GM23338 (cell line): ENCODE results near the gene FGF8. TPM values are rescaled to one million over a fixed set of nuclear protein-coding genes. Genes with fewer than 3 reads are reported as not detected.

Experiments
- ATAC-seq: fragments of 200-7000 bp; cut with Tn5 transposase; 3 replicates; pipeline ENCODE4 v1.9.1; 2020
- DNase-seq: peaks from one replicate; pipeline ENCODE4 v3.0.0-alpha.2; 2015; ENCODE audit warnings: low spot score
- H2AFZ ChIP-seq: fragments of 200-600 bp; sonication (generic); 2 replicates; pipeline ENCODE4 v1.8.0; 2016; ENCODE audit warnings: antibody characterized with exemption, mild to moderate bottlenecking, moderate library complexity
- H3F3A ChIP-seq: fragments of 200-600 bp; sonication (generic); replicated peaks from 2 replicates; pipeline ENCODE4 v1.8.0; 2017; ENCODE audit warnings: antibody characterized with exemption, mixed run types, low read depth
- H3K27ac ChIP-seq: fragments of 200-600 bp; sonication (generic); 2 replicates; pipeline ENCODE4 v1.6.1; 2016; ENCODE audit warnings: low read depth
- H3K27me3 ChIP-seq: fragments of 200-600 bp; sonication (generic); 2 replicates; pipeline ENCODE4 v1.8.0; 2016; ENCODE audit warnings: mild to moderate bottlenecking, mixed run types, moderate library complexity; ENCODE audit not compliant: insufficient read depth
- H3K36me3 ChIP-seq: fragments of 200-600 bp; sonication (generic); 2 replicates; pipeline ENCODE4 v1.8.0; 2016; ENCODE audit warnings: mild to moderate bottlenecking; ENCODE audit not compliant: insufficient read depth
- H3K4me1 ChIP-seq: fragments of 200-600 bp; sonication (generic); 2 replicates; pipeline ENCODE4 v1.8.0; 2016; ENCODE audit warnings: mild to moderate bottlenecking, moderate library complexity; ENCODE audit not compliant: insufficient read depth
- H3K4me2 ChIP-seq: fragments of 200-600 bp; sonication (generic); 2 replicates; pipeline ENCODE4 v1.7.1; 2017; ENCODE audit warnings: mixed run types
- H3K4me3 ChIP-seq: fragments of 200-600 bp; sonication (generic); 2 replicates; pipeline ENCODE4 v1.6.1; 2016; ENCODE audit warnings: mixed run types
- H3K79me2 ChIP-seq: fragments of 200-600 bp; sonication (generic); replicated peaks from 2 replicates; pipeline ENCODE4 v1.8.0; 2017; ENCODE audit warnings: mild to moderate bottlenecking; ENCODE audit not compliant: insufficient read depth
- H3K9me2 ChIP-seq: fragments of 200-600 bp; sonication (generic); 2 replicates; pipeline ENCODE4 v1.8.0; 2017; ENCODE audit not compliant: insufficient read depth
- H4K20me1 ChIP-seq: fragments of 200-600 bp; sonication (generic); replicated peaks from 2 replicates; pipeline ENCODE4 v1.8.0; 2017; ENCODE audit warnings: mild to moderate bottlenecking; ENCODE audit not compliant: insufficient read depth
- H3K27ac Mint-ChIP-seq: 2 replicates; pipeline ENCODE4 v1.8.0; 2020; ENCODE audit warnings: inconsistent platforms, mild to moderate bottlenecking, moderate library complexity, mixed read lengths
- H3K27me3 Mint-ChIP-seq: 3 replicates; pipeline ENCODE4 v1.8.0; 2022; ENCODE audit warnings: low read depth, mild to moderate bottlenecking, moderate library complexity, mixed read lengths, inconsistent platforms; ENCODE audit not compliant: insufficient read depth, poor library complexity
- H3K36me3 Mint-ChIP-seq: 3 replicates; pipeline ENCODE4 v1.8.0; 2021; ENCODE audit warnings: low read depth, mild to moderate bottlenecking, inconsistent platforms, moderate library complexity, mixed read lengths
- H3K4me1 Mint-ChIP-seq: 3 replicates; pipeline ENCODE4 v1.8.0; 2020; ENCODE audit warnings: mild to moderate bottlenecking, inconsistent platforms, mixed read lengths
- H3K4me3 Mint-ChIP-seq: 3 replicates; pipeline ENCODE4 v1.8.0; 2021; ENCODE audit warnings: moderate library complexity, mild to moderate bottlenecking, inconsistent platforms, mixed read lengths
- H3K9me3 Mint-ChIP-seq: 3 replicates; pipeline ENCODE4 v1.8.0; 2020; ENCODE audit warnings: moderate library complexity, mild to moderate bottlenecking, inconsistent platforms, mixed read lengths
- CREB1 ChIP-seq: fragments of 250-450 bp; sonication (Bioruptor Pico); IDR thresholded peaks from 2 replicates; pipeline ENCODE4 v1.5.0; 2020; ENCODE audit warnings: low read depth, mild to moderate bottlenecking, moderate library complexity
- CTCF ChIP-seq, 2 experiments: fragments of 200-600 bp in 1 of 2; sonication (generic) in 1 of 2; conservative IDR thresholded peaks; 2 replicates each; pipeline versions ENCODE4 v1.5.1 to v1.6.1; 2016 to 2017; ENCODE audit warnings: antibody characterized with exemption in 2 of 2, low read depth in 2 of 2, mild to moderate bottlenecking in 2 of 2, moderate library complexity in 1 of 2
- ETS1 ChIP-seq: IDR thresholded peaks from 2 replicates; pipeline ENCODE4 v1.6.1; 2016; ENCODE audit warnings: antibody characterized with exemption
- EZH2 ChIP-seq: fragments of 200-600 bp; sonication (generic); IDR thresholded peaks from one replicate; pipeline ENCODE4 v1.8.0; 2017; ENCODE audit warnings: antibody characterized with exemption, mild to moderate bottlenecking, low read depth; ENCODE audit not compliant: unreplicated experiment
- EZH2phosphoT487 ChIP-seq: fragments of 200-600 bp; sonication (generic); IDR thresholded peaks from one replicate; pipeline ENCODE4 v1.8.1; 2018; ENCODE audit warnings: antibody characterized with exemption; ENCODE audit not compliant: unreplicated experiment
- JUNB ChIP-seq: IDR thresholded peaks from one replicate; pipeline ENCODE4 v1.6.1; 2016; ENCODE audit warnings: antibody characterized with exemption; ENCODE audit not compliant: unreplicated experiment
- NANOG ChIP-seq: IDR thresholded peaks from 2 replicates; pipeline ENCODE4 v1.6.1; 2016; ENCODE audit warnings: antibody characterized with exemption, borderline replicate concordance
- POLR2AphosphoS5 ChIP-seq: IDR thresholded peaks from 2 replicates; pipeline ENCODE4 v1.6.1; 2016; ENCODE audit warnings: antibody characterized with exemption, low read depth
- REST ChIP-seq: IDR thresholded peaks from one replicate; pipeline ENCODE4 v1.6.1; 2018; ENCODE audit warnings: antibody characterized with exemption; ENCODE audit not compliant: unreplicated experiment
- STAT1 ChIP-seq: IDR thresholded peaks from one replicate; pipeline ENCODE4 v1.6.1; 2016; ENCODE audit warnings: antibody characterized with exemption; ENCODE audit not compliant: unreplicated experiment
- ZNF114 ChIP-seq: fragments of 250-450 bp; sonication (Bioruptor Pico); IDR thresholded peaks from 2 replicates; pipeline ENCODE4 v1.5.0; 2020; ENCODE audit warnings: mild to moderate bottlenecking, moderate library complexity
- ZNF331 ChIP-seq: fragments of 250-450 bp; sonication (Bioruptor Pico); IDR thresholded peaks from 2 replicates; pipeline ENCODE4 v1.5.0; 2020; ENCODE audit warnings: low read depth, mild to moderate bottlenecking, moderate library complexity
- polyA plus RNA-seq: library from polyadenylated mRNA; unstranded; fragments of >200 nt; fragmentation: Nextera tagmentation; extraction: Ambion mirVana; gene quantifications from 2 replicates; pipeline ENCODE4 v1.2.1, GENCODE V29; 2016
- total RNA-seq: library from RNA; depleted of rRNA; stranded (reverse); fragments of >200 nt; shearing (Covaris generic); gene quantifications from 2 replicates; pipeline ENCODE4 v1.2.3, GENCODE V29; 2014

Gene FGF8
- total and polyA plus RNA-seq, 2 experiments from 2014 or later: 1.6 to 6.2 TPM

- Histone ChIP-seq H3K4me1 (peaks cover 24% of the 10 kb centered on the region), H3K4me2 (peak overlapping the region; percentile 91), H3F3A (no peaks in the 10 kb centered on the region), H2AFZ (no peak overlapping the region), H3K27me3 (no peaks in the 10 kb centered on the region), H3K79me2 (peaks cover 65% of the 10 kb centered on the region), H3K27ac (peak overlapping the region; percentile 85), H4K20me1 (peaks cover 43% of the 10 kb centered on the region), H3K36me3 (no peaks in the 10 kb centered on the region), H3K9me2 (no peaks in the 10 kb centered on the region), H3K4me3 (peak overlapping the region; percentile 88)
- peak; percentile 20 for ATAC-seq
- no peak for TF ChIP-seq POLR2AphosphoS5
- H3K27ac Mint-ChIP-seq: peak overlapping the region; percentile 99
- no peaks in the 10 kb centered on the region; the same call in 2 of the 3 replicates for H3K9me3 Mint-ChIP-seq
- H3K36me3 Mint-ChIP-seq: peaks cover 5% of the 10 kb centered on the region; the same call in 2 of the 3 replicates
- H3K4me3 Mint-ChIP-seq: peak overlapping the region; percentile 86
- H3K27me3 Mint-ChIP-seq: peaks cover 9% of the 10 kb centered on the region
- H3K4me1 Mint-ChIP-seq: peaks cover 24% of the 10 kb centered on the region; the same call in 2 of the 3 replicates
- DNase-seq: peak; percentile 72
Observed at GRCh38 chr10:101817337-101818118, 41.6 kb upstream of the FGF8 start.

- Histone ChIP-seq H3K4me2 (peak overlapping the region; percentile 91), H3K27ac (no peak overlapping the region; the same call in 1 of the 2 replicates), H3K4me3 (peak overlapping the region; percentile 88), H3K36me3 (no peaks in the 10 kb centered on the region), H3F3A (no peaks in the 10 kb centered on the region), H3K27me3 (no peaks in the 10 kb centered on the region), H2AFZ (no peak overlapping the region), H3K79me2 (peaks cover 71% of the 10 kb centered on the region), H3K9me2 (no peaks in the 10 kb centered on the region), H3K4me1 (peaks cover 24% of the 10 kb centered on the region), H4K20me1 (peaks cover 49% of the 10 kb centered on the region)
- no peaks in the 10 kb centered on the region; the same call in 2 of the 3 replicates for H3K9me3 Mint-ChIP-seq
- H3K4me1 Mint-ChIP-seq: peaks cover 25% of the 10 kb centered on the region; the same call in 2 of the 3 replicates
- peaks cover 10% of the 10 kb centered on the region; the same call in 2 of the 3 replicates for H3K36me3 Mint-ChIP-seq
- DNase-seq (no peak), ATAC-seq (no peak)
- H3K27ac Mint-ChIP-seq: peak overlapping the region; percentile 92
- peaks cover 9% of the 10 kb centered on the region for H3K27me3 Mint-ChIP-seq
- H3K4me3 Mint-ChIP-seq: peak overlapping the region; percentile 86
- TF ChIP-seq CTCF (conservative IDR thresholded peaks at IDR 0.05; ENCODE audit: low read depth in 2 of 2) (no peak), ZNF114 (no peak), EZH2 (no peak), STAT1 (no peak), JUNB (no peak), NANOG (no peak), EZH2phosphoT487 (no peak), REST (no peak), ETS1 (no peak), CREB1 (CRISPR knock-in tag) (no peak), ZNF331 (CRISPR knock-in tag) (no peak), POLR2AphosphoS5 (no peak)
Observed at GRCh38 chr10:101816913-101817336, 41.0 kb upstream of the FGF8 start.
